Activated T-cell treated with anti-CD3 and anti-CD28 coated beads, Interleukin-2, amount 50 U/mL, for 72 hours (primary cell): ENCODE measurements around the gene PITX2. TPM values are rescaled to one million over a fixed set of nuclear protein-coding genes. Genes with fewer than 3 reads are reported as not detected.

ENCODE experiments used
- ATAC-seq, 2 donors: fragments of 150-1000 bp; cut with Tn5 transposase; replicated peaks in 1 of 2; 2 replicates each; pipeline ENCODE4 v1.10.0; 2021; ENCODE audit warnings: moderate library complexity in 2 of 2, mild to moderate bottlenecking in 1 of 2
- DNase-seq, 2 donors: peaks; one replicate each; pipeline ENCODE4 v3.0.0; 2021 to 2022; ENCODE audit warnings: mixed read lengths in 1 of 2
- H3K27ac Mint-ChIP-seq: one replicate; pipeline ENCODE4 v1.8.0; 2022; ENCODE audit warnings: mild to moderate bottlenecking, moderate library complexity, mixed read lengths
- H3K27me3 Mint-ChIP-seq: one replicate; pipeline ENCODE4 v1.8.0; 2022; ENCODE audit warnings: low read depth, mixed read lengths
- H3K36me3 Mint-ChIP-seq, 2 donors: one replicate each; pipeline ENCODE4 v1.8.0; 2022; ENCODE audit warnings: mixed read lengths in 2 of 2, mild to moderate bottlenecking in 1 of 2; ENCODE audit not compliant: insufficient read depth in 2 of 2
- H3K4me1 Mint-ChIP-seq: one replicate; pipeline ENCODE4 v1.8.0; 2022; ENCODE audit warnings: low read depth, mixed read lengths
- H3K4me3 Mint-ChIP-seq, 2 donors: one replicate each; pipeline ENCODE4 v1.8.0; 2022; ENCODE audit warnings: mild to moderate bottlenecking in 2 of 2, mixed read lengths in 2 of 2, moderate library complexity in 2 of 2
- H3K9me3 Mint-ChIP-seq, 2 donors: one replicate each; pipeline ENCODE4 v1.8.0; 2022; ENCODE audit warnings: mixed read lengths in 2 of 2
- total RNA-seq, 2 donors: library from RNA; stranded (reverse); gene quantifications; one replicate each; pipeline ENCODE4 v1.2.3, GENCODE V29; 2022

Gene PITX2
- total RNA-seq, 2 donors from 2014 or later = 0.31 TPM; not detected in 1

DNA sequence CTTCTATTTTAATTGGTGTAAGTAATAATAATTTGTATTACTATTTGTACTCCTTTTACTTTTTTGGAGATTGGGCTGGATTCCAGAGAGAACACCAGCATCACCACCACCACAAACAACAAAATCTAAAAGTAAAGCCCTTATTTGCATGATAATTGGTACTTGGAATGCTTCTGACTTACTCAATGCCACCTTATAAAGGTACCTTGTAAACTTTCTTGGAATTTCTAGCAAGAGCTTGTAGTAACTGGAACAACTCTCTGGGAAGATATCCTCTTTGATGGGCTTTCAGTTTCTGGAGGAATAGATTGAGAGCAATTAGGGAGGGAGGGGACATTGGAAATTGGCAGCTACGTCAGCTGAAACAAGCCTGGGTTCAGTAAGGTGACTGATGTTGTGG lies 20.2 kb upstream of the PITX2 start:
- no peak for DNase-seq
- Mint-ChIP-seq H3K27me3 (peaks cover 86% of the 10 kb centered on the region), H3K9me3 (peaks cover 0 to 2% of the 10 kb centered on the region in 2 donors), H3K36me3 (peaks cover 0 to 1% of the 10 kb centered on the region in 2 donors), H3K4me3 (no peak overlapping the region), H3K4me1 (no peaks in the 10 kb centered on the region), H3K27ac (no peak overlapping the region)
- no peak for ATAC-seq

DNA sequence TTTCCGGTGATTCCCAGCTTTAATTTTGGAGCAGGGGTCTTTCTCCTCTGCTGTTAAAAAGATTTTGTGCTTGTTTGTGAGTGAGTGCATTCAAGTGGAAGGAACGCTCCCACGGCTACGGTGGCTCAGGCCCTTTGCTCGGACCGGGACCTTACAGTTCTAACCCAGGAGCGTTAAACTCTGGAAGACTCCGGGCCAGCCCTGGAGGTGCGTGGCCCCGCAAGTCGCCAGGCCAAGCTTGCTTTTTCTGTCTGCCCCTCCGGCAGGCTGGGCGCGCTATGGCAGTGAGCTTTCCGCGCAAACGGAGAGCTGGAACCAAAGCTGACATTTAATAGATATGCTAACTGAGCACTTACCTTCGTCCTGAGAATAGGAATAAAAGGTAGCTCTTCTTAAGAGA lies 18.3 kb upstream of the PITX2 start:
- H3K27me3 Mint-ChIP-seq = peaks cover 93% of the 10 kb centered on the region
- peaks cover 0 to 6% of the 10 kb centered on the region in 2 donors for H3K9me3 Mint-ChIP-seq
- ATAC-seq = no peak
- DNase-seq = no peak
- H3K4me3 Mint-ChIP-seq = no peak overlapping the region
- no peak overlapping the region for H3K27ac Mint-ChIP-seq
- H3K4me1 Mint-ChIP-seq = peaks cover 7% of the 10 kb centered on the region
- peaks cover 5% of the 10 kb centered on the region in 2 donors for H3K36me3 Mint-ChIP-seq

DNA sequence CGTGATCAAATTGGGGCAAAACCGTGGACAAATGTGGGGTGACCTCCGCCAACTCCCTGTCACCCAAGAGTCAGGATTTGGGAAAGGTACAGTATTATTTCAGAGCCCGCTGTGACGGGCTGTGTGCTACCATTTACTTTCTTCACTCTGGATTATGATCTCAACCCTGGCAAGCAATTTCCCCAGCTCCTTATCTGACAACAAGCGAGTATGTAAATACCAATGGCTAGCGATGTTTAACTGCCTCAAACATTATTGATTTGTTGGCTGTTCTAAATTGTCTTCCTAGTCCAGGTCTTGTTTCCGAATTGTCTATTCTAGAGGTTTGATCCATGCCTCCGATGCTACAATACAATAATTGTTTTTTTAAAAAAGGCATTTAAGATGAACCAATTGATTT lies 17.7 kb upstream of the PITX2 start:
- H3K36me3 Mint-ChIP-seq = peaks cover 5% of the 10 kb centered on the region in 2 donors
- no peak overlapping the region for H3K4me3 Mint-ChIP-seq
- H3K27ac Mint-ChIP-seq = no peak overlapping the region
- H3K4me1 Mint-ChIP-seq = peaks cover 7% of the 10 kb centered on the region
- H3K27me3 Mint-ChIP-seq = peaks cover 88% of the 10 kb centered on the region
- no peak for DNase-seq
- H3K9me3 Mint-ChIP-seq = peaks cover 0 to 6% of the 10 kb centered on the region in 2 donors
- no peak for ATAC-seq

DNA sequence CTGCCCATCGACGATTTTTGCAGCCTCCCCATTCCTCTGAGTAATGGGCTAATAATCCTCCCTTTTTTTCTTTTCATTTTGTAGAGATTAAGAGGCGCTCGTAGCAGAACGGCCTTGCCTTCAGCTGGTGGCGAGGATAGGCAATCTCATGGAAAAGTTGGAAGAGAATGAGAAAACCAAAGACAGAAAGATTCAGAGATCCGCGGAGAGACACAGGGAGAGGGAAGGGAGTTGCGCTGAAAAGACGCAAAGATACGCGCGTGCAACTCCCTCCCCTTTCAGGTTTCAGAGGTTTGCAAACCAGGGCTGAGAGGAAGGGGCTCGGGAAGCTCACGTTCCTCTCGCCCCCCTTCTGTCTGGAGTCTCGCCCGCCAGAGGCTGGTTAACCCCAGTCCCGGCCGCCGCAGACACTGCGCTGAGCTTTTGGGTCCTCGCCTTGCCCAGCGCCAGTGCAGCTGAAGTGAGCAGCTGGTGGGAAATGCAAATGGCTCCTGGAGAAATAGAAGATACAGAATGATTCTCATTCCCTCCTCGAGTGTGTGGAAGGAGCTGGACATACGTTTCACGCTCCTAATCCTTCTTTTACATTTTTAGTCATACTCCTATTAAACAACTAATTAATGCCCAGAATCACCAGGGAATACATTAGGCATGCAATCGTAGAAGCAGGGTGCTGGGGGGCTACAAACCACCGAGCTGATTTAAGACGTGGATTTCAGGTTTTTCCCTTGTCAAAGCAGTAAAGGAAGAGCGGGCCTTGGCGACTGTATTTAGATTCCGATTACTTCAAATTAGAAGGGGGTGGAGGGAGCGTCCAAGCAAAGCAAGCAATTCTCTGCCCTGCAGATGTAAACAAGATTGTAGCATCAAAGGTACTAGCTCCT lies 16.6 kb upstream of the PITX2 start:
- H3K27ac Mint-ChIP-seq = no peak overlapping the region

DNA sequence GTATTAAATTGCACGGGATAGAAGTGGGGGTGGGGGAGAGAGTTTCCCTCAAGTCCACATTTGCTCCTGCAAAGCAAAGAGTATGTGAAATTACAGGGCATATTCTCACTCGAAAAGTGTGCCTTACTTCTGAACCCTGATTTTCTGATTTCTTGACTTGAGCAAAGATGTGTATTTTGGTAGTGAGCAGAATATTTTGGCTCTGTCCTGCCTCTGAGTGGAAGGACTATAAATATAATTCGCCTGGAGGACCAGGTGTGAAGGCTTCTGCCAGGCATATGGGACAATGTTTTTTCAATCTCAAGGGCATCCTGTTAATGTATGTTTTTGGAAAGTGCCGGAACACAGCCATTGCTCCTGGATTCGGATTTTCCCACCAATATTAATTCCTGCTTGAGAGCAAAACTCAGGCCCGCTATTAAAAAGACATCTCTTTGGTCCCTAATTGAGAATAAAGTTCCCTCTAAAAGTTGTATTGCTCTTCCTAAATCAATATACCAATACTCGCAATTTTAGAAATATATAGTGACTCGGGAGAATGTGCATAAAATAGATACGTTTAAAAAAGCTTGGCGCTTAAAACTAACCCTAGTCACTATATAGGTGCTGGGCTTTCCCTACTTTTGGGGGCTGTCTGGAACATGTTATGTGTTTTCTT lies 15.3 kb upstream of the PITX2 start:
- Mint-ChIP-seq H3K9me3 (peaks cover 0 to 6% of the 10 kb centered on the region in 2 donors), H3K27ac (peak overlapping the region; percentile 72), H3K36me3 (peaks cover 7 to 8% of the 10 kb centered on the region in 2 donors), H3K4me3 (no peak overlapping the region), H3K27me3 (peaks cover 92% of the 10 kb centered on the region), H3K4me1 (peaks cover 7% of the 10 kb centered on the region)
- DNase-seq = no peak
- no peak for ATAC-seq

More for the DNA sequence above, 16.6 kb upstream of the PITX2 start:
- Mint-ChIP-seq H3K36me3 (peaks cover 5 to 7% of the 10 kb centered on the region in 2 donors), H3K4me3 (no peak overlapping the region), H3K4me1 (peaks cover 7% of the 10 kb centered on the region), H3K9me3 (peaks cover 0 to 6% of the 10 kb centered on the region in 2 donors), H3K27me3 (peaks cover 88% of the 10 kb centered on the region)
- DNase-seq (no peak), ATAC-seq (no peak)

DNA sequence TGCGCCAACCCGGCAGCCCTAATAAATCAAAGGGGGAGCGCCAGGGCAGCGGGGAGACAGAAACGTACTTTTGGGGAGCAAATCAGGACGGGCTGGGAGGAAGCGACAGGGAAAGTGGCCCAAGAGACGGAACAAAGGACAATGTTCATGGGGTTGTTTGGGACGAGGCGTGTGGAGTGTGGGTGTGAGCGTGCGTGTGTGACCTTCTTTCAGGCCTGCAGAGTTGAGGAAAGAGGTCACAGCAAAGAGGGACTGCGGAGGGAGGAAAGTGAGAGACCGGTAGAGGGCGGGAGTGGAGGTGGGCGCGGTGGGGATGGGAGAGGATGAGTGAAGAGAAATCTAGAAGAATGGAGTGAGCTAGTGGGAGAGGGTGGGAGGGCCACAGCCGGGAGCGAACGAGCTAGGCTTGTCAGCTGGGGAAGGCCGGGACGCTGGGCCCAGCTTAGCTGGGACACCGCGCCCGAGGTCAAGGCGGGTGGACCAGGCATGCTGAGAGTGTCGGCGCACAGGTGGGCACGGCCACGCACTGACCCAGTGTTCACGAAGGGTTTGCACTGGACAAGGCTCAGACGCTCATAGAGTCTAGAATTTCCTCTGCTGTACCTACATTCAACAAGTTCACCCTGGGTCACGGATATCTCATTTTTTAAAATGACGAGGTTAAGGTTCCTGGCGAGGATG lies 14.7 kb upstream of the PITX2 start:
- Mint-ChIP-seq H3K4me3 (no peak overlapping the region), H3K27me3 (peaks cover 89% of the 10 kb centered on the region), H3K4me1 (peaks cover 7% of the 10 kb centered on the region), H3K27ac (peak overlapping the region; percentile 15), H3K9me3 (peaks cover 0 to 6% of the 10 kb centered on the region in 2 donors), H3K36me3 (peaks cover 7 to 8% of the 10 kb centered on the region in 2 donors)
- ATAC-seq (no peak), DNase-seq (no peak)

DNA sequence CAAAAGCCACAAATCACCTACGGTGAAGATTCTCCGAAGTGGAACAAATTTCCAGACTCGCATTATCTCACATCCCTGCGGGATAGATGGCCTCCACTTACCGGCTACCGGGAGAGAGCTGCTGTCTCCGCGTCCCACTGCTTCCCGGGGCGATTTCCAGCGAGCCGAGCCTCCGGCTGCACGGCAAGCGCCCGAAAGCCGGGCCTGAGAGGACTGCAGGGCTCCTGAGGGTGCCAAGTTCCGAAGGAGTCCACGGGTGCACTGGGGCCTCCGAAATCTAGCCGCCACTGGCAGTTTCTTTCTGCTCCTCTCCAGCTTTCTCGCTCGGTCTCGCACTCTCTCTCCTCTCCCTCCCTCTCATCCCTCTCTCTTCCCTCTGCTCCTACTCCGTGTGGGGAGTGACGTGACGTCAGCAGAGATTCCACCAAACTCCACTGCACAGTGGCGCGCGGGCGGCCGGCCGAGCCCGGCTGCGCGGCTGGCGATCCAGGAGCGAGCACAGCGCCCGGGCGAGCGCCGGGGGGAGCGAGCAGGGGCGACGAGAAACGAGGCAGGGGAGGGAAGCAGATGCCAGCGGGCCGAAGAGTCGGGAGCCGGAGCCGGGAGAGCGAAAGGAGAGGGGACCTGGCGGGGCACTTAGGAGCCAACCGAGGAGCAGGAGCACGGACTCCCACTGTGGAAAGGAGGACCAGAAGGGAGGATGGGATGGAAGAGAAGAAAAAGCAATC lies 14.0 kb upstream of the PITX2 start:
- peaks cover 90% of the 10 kb centered on the region for H3K27me3 Mint-ChIP-seq
- DNase-seq (no peak), ATAC-seq (no peak)
- H3K27ac Mint-ChIP-seq = no peak overlapping the region
- peaks cover 0 to 6% of the 10 kb centered on the region in 2 donors for H3K9me3 Mint-ChIP-seq
- peaks cover 12% of the 10 kb centered on the region for H3K4me1 Mint-ChIP-seq
- no peak overlapping the region for H3K4me3 Mint-ChIP-seq
- H3K36me3 Mint-ChIP-seq = peaks cover 8 to 11% of the 10 kb centered on the region in 2 donors

DNA sequence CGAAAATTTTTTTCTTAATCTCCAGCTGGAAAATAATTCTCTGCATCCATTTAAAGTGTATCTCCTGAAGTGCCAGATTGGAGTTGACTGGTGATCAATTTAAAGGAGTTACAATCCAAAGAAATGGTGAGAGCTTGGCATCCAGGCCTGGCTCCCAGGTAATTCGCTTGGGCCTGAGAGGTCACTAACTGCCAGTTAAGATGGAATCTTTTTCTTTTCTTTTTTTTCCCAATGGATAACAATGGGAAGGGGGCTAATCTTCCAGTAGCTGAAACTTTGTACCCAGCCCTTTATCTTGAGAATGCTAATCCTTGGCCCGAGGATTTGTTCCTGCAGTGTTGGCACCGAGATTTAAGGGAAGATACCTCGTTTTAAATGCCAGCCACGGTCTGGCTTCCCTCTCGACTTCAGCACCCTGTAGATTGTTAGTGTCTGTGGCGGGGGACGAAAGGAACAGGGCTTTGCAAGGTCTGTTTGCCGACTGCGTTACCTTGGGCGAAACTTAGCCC lies 13.3 kb upstream of the PITX2 start:
- Mint-ChIP-seq H3K4me3 (no peak overlapping the region), H3K27ac (no peak overlapping the region), H3K9me3 (peaks cover 0 to 6% of the 10 kb centered on the region in 2 donors), H3K4me1 (peaks cover 14% of the 10 kb centered on the region), H3K36me3 (peaks cover 9 to 12% of the 10 kb centered on the region in 2 donors), H3K27me3 (peaks cover 87% of the 10 kb centered on the region)
- DNase-seq (no peak), ATAC-seq (no peak)

DNA sequence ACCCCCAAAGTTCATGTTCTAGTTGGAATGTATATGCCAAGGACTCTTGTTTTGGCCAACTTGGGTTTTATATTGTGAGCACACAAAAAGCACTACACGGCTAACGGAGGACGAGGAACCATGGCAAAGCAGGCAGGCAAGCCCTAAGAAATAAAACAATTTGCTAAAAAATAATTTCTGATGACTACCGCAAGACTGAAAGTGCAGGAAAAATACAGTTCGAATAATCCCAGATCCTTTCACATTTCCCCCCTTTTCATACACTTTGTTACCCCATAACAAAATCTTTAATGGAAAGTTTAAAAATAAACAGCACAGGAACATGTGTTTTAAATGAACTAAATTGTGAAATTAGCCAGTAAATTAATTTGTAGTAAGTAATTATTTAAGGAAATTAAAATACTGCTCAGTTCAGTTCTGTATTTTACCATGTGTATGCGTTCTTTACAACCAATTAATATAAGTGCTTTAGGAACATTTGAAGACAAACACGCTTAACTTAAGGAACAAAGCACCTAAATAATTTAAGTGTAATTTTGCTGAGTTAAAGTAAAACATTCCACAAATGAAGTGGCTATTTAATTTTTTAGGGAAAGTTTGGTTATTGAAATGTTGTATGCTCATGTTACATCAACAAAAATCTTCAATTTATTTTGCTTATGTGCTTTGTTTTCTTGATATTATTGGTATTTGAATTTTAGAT lies 12.4 kb upstream of the PITX2 start:
- Mint-ChIP-seq H3K9me3 (peaks cover 0 to 6% of the 10 kb centered on the region in 2 donors), H3K36me3 (peaks cover 8 to 15% of the 10 kb centered on the region in 2 donors), H3K4me1 (peaks cover 20% of the 10 kb centered on the region), H3K27ac (no peak overlapping the region), H3K4me3 (no peak overlapping the region), H3K27me3 (peaks cover 87% of the 10 kb centered on the region)
- ATAC-seq (no peak), DNase-seq (no peak)

DNA sequence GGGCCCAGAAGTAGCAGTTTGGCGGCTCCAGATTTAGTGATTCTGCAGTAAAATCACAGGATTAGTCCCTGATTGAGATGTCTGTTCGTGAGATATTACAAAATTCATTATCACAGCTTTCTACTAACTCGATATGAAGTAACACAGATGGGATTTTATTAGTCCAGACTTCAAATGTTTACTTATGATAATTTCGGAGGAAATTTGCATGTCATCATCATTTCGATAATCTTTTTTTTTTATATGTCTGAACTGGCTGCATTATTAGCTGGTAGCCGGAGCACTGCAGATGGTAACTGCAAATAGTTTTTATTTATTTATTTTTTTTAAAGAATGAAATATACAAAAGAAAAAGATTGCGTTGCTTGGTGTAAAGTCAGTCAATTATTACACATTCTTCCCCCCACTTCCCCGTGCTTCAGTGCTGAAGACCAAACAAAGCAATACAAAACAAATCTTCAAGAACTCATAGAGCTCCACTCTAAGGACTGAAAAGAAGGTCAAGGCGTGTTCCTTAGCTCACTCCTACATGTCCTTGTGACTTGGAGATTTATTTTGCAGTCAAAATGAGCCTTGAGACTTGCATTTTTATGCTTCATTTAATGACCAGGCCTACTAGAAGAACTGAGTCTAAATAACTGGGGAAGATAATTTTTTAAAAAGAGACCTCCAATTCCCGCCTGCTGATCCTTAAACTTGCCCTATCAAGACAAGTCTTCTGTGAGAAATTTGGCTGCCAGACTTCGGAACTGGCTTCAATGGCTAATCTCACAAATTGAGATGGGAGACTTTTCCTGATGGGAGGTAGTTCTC lies 11.7 kb upstream of the PITX2 start:
- H3K27ac Mint-ChIP-seq = no peak overlapping the region
- ATAC-seq (no peak), DNase-seq (no peak)

More for the DNA sequence above, 11.7 kb upstream of the PITX2 start:
- H3K9me3 Mint-ChIP-seq = peaks cover 0 to 4% of the 10 kb centered on the region in 2 donors
- peaks cover 8 to 18% of the 10 kb centered on the region in 2 donors for H3K36me3 Mint-ChIP-seq
- H3K27me3 Mint-ChIP-seq = peaks cover 87% of the 10 kb centered on the region
- peaks cover 20% of the 10 kb centered on the region for H3K4me1 Mint-ChIP-seq
- H3K4me3 Mint-ChIP-seq = no peak overlapping the region
